Cerebellar nuclear complex (tissue), 1 donor: ENCODE results near the gene DNHD1.

ENCODE experiments used
- DNase-seq, 2 experiments: peaks; one replicate each; lab custom pipeline; 2025; lab: John Stamatoyannopoulos, UW

DNHD1 gene

GRCh38 chr11:6587360-6587953, 90.4 kb downstream of the DNHD1 start:
- DNase-seq, result peak; percentile 36 to 72

DNA sequence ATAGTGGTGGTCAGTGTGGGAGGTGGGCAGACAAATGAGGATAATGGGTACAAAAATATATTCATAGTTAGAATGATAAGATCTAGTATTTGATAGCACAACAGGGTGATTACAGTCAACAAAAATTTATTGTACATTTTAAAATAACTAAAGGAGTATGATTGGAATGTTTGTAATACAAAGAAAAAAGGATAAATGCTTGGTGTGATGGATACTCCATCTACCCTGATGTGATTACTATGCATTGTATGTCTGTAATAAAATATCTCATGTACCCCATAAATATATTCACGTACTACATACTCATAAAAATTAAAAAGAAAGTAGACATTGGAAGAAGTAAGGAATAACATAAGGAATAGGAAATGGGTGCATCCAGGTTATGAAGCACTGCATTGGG, 90.9 kb downstream of the DNHD1 start:
- no peak for DNase-seq

- DNase-seq, result no peak
Observed at GRCh38 chr11:6594142-6594768, 97.2 kb downstream of the DNHD1 start.

DNA sequence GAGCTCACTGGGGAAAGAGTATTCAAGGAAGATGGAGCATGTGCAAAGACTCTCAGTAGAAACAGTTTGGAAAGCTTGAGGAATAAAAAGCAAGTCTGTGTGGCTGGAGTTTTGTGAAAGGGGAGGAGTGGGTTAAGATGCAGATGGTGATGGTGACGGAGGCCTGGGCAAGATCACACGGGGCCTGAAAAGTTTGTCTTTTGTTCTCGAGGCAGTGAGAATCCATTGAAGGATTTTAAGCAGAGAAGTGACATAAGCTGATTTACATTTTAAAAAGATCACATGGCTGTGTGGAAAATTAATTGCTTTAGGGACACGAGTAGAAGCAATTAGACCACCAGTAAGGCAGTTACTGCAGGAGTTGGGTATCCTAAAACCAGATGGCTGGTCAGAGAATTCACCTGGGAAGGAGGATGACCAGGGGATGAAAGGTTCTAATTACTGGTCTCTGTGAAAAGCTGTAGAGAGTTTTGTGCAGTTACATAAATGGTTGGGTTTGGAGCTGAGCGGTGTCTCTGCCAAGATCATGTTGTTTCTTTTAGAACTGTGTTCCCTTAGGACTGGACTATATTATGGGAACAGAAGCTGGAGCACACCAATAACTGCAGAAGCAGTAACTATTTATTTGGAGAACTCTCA, 99.3 kb downstream of the DNHD1 start:
- no peak for DNase-seq

DNA sequence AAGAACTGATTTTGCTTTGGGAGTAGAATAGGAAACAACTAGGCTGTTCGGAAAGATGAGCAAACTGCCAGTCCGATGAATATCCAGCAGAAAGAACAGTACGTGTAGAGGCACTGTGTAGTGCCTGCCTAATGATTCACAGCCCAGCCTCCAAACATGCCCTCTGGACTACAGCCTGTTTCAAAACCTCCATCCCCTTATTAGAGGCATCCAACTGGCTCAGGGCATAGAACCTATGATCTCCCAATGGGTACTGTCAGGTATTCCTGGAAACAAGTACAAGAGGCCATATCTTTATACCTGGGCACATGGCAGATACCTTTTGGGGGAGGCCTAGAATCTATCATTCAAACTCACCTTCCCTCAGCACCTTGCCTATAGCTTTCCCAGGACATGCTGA, 101.5 kb downstream of the DNHD1 start:
- no peak for DNase-seq

GRCh38 chr11:6599449-6599848, 102.4 kb downstream of the DNHD1 start:
- no peak for DNase-seq

DNA sequence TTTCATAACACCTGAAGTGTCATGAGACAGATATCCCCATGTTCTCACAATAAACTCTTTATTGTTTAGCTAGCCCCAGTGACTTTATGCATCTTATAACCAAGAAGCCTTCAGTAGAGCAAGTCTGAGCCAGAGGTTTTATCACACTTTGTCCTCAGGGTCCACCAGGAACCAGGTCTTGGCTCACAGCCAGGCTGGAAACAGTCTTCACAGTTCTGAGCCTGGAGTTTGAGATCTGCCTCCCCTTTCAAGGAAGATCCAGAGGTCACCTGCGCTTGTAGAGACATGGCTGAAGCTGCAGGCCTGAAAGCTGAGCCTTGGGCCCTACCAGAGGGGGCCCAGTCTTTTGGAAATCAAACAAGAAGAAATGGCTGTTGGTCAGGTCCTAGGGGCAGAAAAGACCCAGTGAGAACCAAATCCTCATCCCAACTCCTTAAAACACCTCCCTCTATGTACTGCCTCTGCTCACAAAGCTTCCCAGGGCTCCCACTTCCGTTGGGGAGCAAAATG, 102.9 kb downstream of the DNHD1 start:
- DNase-seq, result no peak

DNA sequence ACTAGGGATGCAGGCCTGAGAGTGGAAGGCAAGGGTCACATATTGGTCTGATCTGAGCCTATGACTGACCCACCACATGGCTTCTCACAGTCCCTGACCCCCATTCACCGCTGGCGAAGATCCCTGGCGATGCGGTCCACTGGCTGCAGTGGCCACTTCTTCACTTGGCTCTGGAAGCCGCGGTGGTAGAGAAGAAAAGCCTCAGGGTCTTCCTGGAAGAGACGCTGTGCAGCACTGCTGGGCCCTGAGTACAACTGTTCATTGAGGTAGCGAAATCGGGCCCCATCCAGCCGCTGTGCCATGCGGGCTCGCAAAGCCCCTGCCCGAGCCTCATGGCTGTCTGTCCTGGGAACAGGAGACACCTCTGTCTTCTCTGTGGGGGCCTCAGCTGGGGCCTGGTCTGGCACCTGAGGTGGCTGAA, 104.0 kb downstream of the DNHD1 start:
- no peak for DNase-seq

DNA sequence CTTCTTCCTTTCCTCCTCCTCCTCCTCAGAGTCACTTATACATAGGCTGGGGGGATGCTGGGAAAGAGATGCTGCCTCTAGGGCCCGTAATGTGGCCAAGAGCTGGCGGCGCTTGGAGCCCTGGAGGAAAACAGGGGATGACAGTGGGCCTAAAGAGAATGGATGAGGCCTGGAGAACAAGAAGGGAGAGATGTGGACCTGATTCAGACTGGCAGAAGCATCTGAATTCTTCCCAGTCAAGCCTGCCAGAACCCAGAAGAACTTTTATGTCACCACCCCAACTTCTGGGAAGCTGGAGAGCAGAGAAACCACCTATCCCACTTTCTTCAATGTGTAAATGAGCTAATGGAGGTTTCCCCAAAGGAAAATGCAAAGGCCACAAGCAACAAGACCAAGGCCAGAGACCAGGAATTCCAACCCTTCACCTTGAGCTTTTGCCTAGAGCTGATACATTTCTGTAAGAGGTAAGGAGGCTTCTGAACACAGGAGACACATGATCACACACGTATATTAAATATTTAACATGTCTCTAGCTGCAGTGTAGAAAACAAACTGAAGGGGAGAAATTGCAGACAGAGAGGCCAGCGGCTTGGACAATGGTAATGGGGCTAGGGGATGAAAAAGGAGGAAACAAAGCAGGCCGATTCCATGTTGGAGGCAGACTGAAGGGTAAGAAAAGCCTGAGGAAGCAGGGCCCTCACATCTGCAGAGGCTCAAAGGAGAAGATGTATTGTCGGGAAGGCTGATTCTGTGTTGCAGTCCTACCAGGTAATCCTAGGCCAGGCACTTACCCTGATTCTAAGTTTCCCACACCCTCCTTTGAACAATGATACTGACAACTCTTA, 105.2 kb downstream of the DNHD1 start:
- no peak for DNase-seq

- peak; percentile 12 to 72 for DNase-seq
Observed at GRCh38 chr11:6603287-6604080, 106.4 kb downstream of the DNHD1 start, which contains the start of the genes ILK and RRP8. Gene ILK, plus strand, starts transcription at chr11:6603774. Its CDS starts 498 bp downstream, at chr11:6604272. Gene RRP8, minus strand, starts transcription at chr11:6603616. Its CDS starts 114 bp downstream, at chr11:6603502.

DNA sequence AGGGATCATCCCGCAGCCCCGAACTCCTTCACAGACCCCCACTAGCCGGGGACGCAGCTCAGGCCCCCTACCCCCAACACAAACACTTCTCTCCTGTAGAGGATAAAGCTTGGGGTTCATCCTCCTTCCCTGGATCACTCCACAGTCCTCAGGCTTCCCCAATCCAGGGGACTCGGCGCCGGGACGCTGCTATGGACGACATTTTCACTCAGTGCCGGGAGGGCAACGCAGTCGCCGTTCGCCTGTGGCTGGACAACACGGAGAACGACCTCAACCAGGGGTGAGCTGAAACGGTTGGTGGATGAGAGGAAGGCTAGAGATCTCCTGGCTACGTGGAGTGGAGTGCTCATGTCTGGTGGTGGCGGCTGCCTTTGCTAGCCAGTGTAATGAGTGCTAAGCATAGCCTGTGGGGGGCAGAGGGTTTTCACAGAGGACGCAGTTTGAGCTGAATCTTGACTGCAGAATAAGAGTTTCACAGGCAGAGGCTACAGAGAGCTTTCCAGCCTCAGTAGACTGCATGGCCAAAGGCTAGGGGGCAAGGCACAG, 107.1 kb downstream of the DNHD1 start:
- DNase-seq, result no peak

- DNase-seq, result no peak
Observed at GRCh38 chr11:6604790-6605189, 107.7 kb downstream of the DNHD1 start.

GRCh38 chr11:6606471-6607189, 109.5 kb downstream of the DNHD1 start:
- no peak for DNase-seq

- no peak for DNase-seq
Observed at GRCh38 chr11:6607190-6607795, 110.2 kb downstream of the DNHD1 start.

DNA sequence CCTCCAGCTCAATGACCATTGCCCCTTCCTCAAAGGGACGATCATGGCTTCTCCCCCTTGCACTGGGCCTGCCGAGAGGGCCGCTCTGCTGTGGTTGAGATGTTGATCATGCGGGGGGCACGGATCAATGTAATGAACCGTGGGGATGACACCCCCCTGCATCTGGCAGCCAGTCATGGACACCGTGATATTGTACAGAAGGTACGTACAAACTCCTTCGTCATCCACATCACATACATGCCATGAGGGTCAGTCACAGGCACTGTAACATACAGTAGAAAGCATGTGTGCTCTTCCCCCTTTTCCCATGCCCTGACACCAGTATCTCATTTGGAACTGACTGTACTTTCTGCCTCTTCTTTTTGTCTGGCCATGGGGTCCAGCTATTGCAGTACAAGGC, 110.9 kb downstream of the DNHD1 start:
- DNase-seq, result no peak

DNA sequence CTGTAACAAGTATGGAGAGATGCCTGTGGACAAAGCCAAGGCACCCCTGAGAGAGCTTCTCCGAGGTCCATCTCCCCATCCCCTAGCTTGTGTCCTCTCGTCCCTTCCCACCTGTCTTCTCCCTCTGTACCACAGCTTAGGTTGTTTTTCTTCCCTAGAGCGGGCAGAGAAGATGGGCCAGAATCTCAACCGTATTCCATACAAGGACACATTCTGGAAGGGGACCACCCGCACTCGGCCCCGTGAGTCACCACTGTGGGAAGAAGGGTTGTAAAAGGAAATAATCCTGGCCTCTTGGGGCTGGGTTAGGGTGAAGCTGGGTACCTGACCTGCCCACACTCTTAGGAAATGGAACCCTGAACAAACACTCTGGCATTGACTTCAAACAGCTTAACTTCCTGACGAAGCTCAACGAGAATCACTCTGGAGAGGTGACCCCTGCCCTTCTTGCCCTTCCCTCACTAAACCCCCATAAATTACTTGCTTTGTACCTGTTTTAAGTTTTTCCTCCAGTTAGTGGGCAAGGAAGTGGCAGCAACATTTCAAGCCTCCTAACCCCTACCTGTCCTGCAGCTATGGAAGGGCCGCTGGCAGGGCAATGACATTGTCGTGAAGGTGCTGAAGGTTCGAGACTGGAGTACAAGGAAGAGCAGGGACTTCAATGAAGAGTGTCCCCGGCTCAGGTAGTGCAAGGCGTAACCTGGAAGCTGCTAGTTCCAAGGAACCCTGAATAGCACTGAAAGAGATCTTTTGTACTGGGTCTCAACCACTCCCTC, 111.8 kb downstream of the DNHD1 start:
- no peak for DNase-seq

DNA sequence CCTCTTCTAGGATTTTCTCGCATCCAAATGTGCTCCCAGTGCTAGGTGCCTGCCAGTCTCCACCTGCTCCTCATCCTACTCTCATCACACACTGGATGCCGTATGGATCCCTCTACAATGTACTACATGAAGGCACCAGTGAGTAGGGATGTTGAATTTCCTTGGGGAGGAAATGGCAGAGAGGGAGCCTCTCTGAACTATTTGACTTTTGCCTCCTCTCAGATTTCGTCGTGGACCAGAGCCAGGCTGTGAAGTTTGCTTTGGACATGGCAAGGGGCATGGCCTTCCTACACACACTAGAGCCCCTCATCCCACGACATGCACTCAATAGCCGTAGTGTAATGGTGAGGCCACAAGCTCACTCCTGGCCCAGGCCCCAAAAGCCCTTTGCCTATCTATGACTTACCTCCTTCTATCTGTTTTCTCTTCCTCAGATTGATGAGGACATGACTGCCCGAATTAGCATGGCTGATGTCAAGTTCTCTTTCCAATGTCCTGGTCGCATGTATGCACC, 112.5 kb downstream of the DNHD1 start:
- no peak for DNase-seq

GRCh38 chr11:6610591-6610990, 113.5 kb downstream of the DNHD1 start:
- DNase-seq, result no peak
